HEK293T (cell line): Measurements from ENCODE around the gene ARF1.

Source experiments
- ELF4 ChIP-seq: fragments of 450-650 bp; IDR thresholded peaks from 2 replicates; pipeline ENCODE4 v1.6.1; 2017; ENCODE audit warnings: antibody characterized with exemption
- FOXA1 ChIP-seq: fragments of 450-650 bp; IDR thresholded peaks from 2 replicates; pipeline ENCODE4 v1.6.1; 2016; ENCODE audit warnings: mild to moderate bottlenecking
- FOXK2 ChIP-seq: fragments of 450-650 bp; IDR thresholded peaks from 2 replicates; pipeline ENCODE4 v1.6.1; 2016; ENCODE audit warnings: mild to moderate bottlenecking
- FOXM1 ChIP-seq: fragments of 450-650 bp; IDR thresholded peaks from 2 replicates; pipeline ENCODE4 v1.6.1; 2017; ENCODE audit warnings: mild to moderate bottlenecking, borderline replicate concordance
- L3MBTL2 ChIP-seq: fragments of 450-650 bp; conservative IDR thresholded peaks from 2 replicates; pipeline ENCODE4 v1.6.1; 2016; ENCODE audit warnings: mild to moderate bottlenecking
- NFRKB ChIP-seq: fragments of 450-650 bp; IDR thresholded peaks from 2 replicates; pipeline ENCODE4 v1.6.1; 2016; ENCODE audit warnings: mild to moderate bottlenecking, moderate library complexity
- SUZ12 ChIP-seq: fragments of 450-650 bp; IDR thresholded peaks from 2 replicates; pipeline ENCODE4 v1.6.1; 2016; ENCODE audit warnings: mild to moderate bottlenecking

- TF ChIP-seq L3MBTL2 (no peak), FOXA1 (no peak), NFRKB (no peak), ELF4 (no peak), SUZ12 (no peak), FOXM1 (no peak), FOXK2 (no peak)
These were observed 8.1 kb downstream of the ARF1 start for GRCh38 chr1:228090613-228091081.
